Naive B cell (primary cell): ENCODE measurements around the gene PTPN1. TPM values are rescaled to one million over a fixed set of nuclear protein-coding genes. Genes with fewer than 3 reads are reported as not detected.
"Not testable (repeated sequence)": the region's sequence is repeated elsewhere in the genome, so short reads cannot be mapped to it uniquely, and the experiment has no call there.

Source experiments
- ATAC-seq, 2 donors: fragments of 150-1000 bp; cut with Tn5 transposase; 2 replicates each; pipeline ENCODE4 v1.10.0; 2021; ENCODE audit warnings: low read depth in 2 of 2, mild to moderate bottlenecking in 2 of 2, moderate library complexity in 2 of 2
- DNase-seq: peaks from one replicate; pipeline ENCODE4 v3.0.0; 2022
- H3K27ac Mint-ChIP-seq, 6 donors: one replicate each; pipeline ENCODE4 v1.8.0; 2020 to 2022; ENCODE audit warnings: mild to moderate bottlenecking in 6 of 6, mixed read lengths in 6 of 6, moderate library complexity in 5 of 6, inconsistent platforms in 2 of 6
- H3K27me3 Mint-ChIP-seq, 3 donors: one replicate each; pipeline ENCODE4 v1.8.0; 2021 to 2022; ENCODE audit warnings: mixed read lengths in 3 of 3, mild to moderate bottlenecking in 1 of 3
- H3K36me3 Mint-ChIP-seq, 2 donors: one replicate each; pipeline ENCODE4 v1.8.0; 2020 to 2022; ENCODE audit warnings: mixed read lengths in 2 of 2, inconsistent platforms in 1 of 2, mild to moderate bottlenecking in 1 of 2
- H3K4me1 Mint-ChIP-seq, 3 donors: one replicate each; pipeline ENCODE4 v1.8.0; 2020 to 2022; ENCODE audit warnings: mixed read lengths in 3 of 3, inconsistent platforms in 1 of 3, mild to moderate bottlenecking in 1 of 3, moderate library complexity in 1 of 3
- H3K4me3 Mint-ChIP-seq, 8 donors: one replicate each; pipeline ENCODE4 v1.8.0; 2020 to 2022; ENCODE audit warnings: mild to moderate bottlenecking in 8 of 8, mixed read lengths in 8 of 8, moderate library complexity in 8 of 8, inconsistent platforms in 2 of 8
- H3K9me3 Mint-ChIP-seq, 7 donors: one replicate each; pipeline ENCODE4 v1.8.0; 2020 to 2022; ENCODE audit warnings: mixed read lengths in 7 of 7, mild to moderate bottlenecking in 5 of 7, inconsistent platforms in 2 of 7, moderate library complexity in 1 of 7
- polyA plus RNA-seq, 6 donors: library from polyadenylated mRNA; unstranded; fragments of 300-500 nt; fragmentation: Illumina TruSeq; gene quantifications; one replicate each; pipeline ENCODE4 v1.2.3, GENCODE V29; 2021; ENCODE audit warnings: low read depth in 6 of 6

The PTPN1 gene
- polyA plus RNA-seq, 6 donors from 2014 or later = 14.0 to 57.1 (median 46.1) TPM

GRCh38 chr20:50607436-50607835, 97.3 kb downstream of the PTPN1 start:
- Mint-ChIP-seq H3K36me3 (no peaks in the 10 kb centered on the region), H3K27me3 (peaks cover 0 to 9% (median 7%) of the 10 kb centered on the region in 3 donors), H3K4me3 (no peak overlapping the region), H3K9me3 (no peaks in the 10 kb centered on the region), H3K4me1 (peaks cover 0 to 4% (median 3%) of the 10 kb centered on the region in 3 donors), H3K27ac (no peak overlapping the region)
- no peak for DNase-seq
- no peak for ATAC-seq

GRCh38 chr20:50607850-50608749, 97.9 kb downstream of the PTPN1 start:
- H3K4me1 Mint-ChIP-seq = peaks cover 0 to under 1% (median under 1%) of the 10 kb centered on the region in 3 donors
- H3K36me3 Mint-ChIP-seq = no peaks in the 10 kb centered on the region
- DNase-seq = no peak
- H3K9me3 Mint-ChIP-seq = no peaks in the 10 kb centered on the region
- ATAC-seq = no peak
- peaks cover 0 to 7% (median 6%) of the 10 kb centered on the region in 3 donors for H3K27me3 Mint-ChIP-seq
- H3K4me3 Mint-ChIP-seq = no peak overlapping the region
- peak overlapping the region in 1 of 6 donors; percentile 59 for H3K27ac Mint-ChIP-seq

GRCh38 chr20:50608750-50609104, 98.5 kb downstream of the PTPN1 start:
- Mint-ChIP-seq H3K9me3 (no peaks in the 10 kb centered on the region), H3K4me3 (no peak overlapping the region), H3K36me3 (no peaks in the 10 kb centered on the region), H3K27ac (peak overlapping the region in 1 of 6 donors; percentile 59), H3K27me3 (peaks cover 0 to 7% (median 5%) of the 10 kb centered on the region in 3 donors), H3K4me1 (no peaks in the 10 kb centered on the region)
- no peak for DNase-seq
- no peak for ATAC-seq

GRCh38 chr20:50609438-50609989, 99.3 kb downstream of the PTPN1 start:
- Mint-ChIP-seq H3K27me3 (peaks cover 0 to 7% (median 5%) of the 10 kb centered on the region in 3 donors), H3K4me1 (no peaks in the 10 kb centered on the region), H3K36me3 (no peaks in the 10 kb centered on the region), H3K27ac (no peak overlapping the region), H3K9me3 (no peaks in the 10 kb centered on the region), H3K4me3 (no peak overlapping the region)
- ATAC-seq (no peak), DNase-seq (no peak)

GRCh38 chr20:50610212-50610718, 100.1 kb downstream of the PTPN1 start:
- ATAC-seq = no peak
- Mint-ChIP-seq H3K4me1 (no peaks in the 10 kb centered on the region), H3K4me3 (peak overlapping the region in 1 of 8 donors; percentile 32), H3K27ac (peak overlapping the region in 1 of 6 donors; percentile 88), H3K36me3 (no peaks in the 10 kb centered on the region), H3K9me3 (no peaks in the 10 kb centered on the region), H3K27me3 (peaks cover 0 to 7% (median 5%) of the 10 kb centered on the region in 3 donors)
- DNase-seq = no peak

- Mint-ChIP-seq H3K36me3 (no peaks in the 10 kb centered on the region), H3K4me1 (no peaks in the 10 kb centered on the region), H3K4me3 (no peak overlapping the region), H3K27me3 (peaks cover 0 to 5% (median 4%) of the 10 kb centered on the region in 3 donors), H3K27ac (peak overlapping the region in 1 of 6 donors; percentile 65), H3K9me3 (no peaks in the 10 kb centered on the region)
- DNase-seq = no peak
- ATAC-seq = no peak
Observed at GRCh38 chr20:50611128-50611810, 101.1 kb downstream of the PTPN1 start.

GRCh38 chr20:50613438-50614169, 103.4 kb downstream of the PTPN1 start:
- ATAC-seq = no peak
- Mint-ChIP-seq H3K4me1 (no peaks in the 10 kb centered on the region), H3K36me3 (no peaks in the 10 kb centered on the region), H3K27me3 (peaks cover 0 to 5% (median 0%) of the 10 kb centered on the region in 3 donors), H3K9me3 (no peaks in the 10 kb centered on the region), H3K27ac (peak overlapping the region in 2 of 6 donors; percentile 16 to 48), H3K4me3 (peak overlapping the region in 1 of 8 donors; percentile 15)
- DNase-seq = no peak

- Mint-ChIP-seq H3K27me3 (peaks cover 0 to 5% (median 0%) of the 10 kb centered on the region in 3 donors), H3K9me3 (peaks cover 0 to 3% (median 0%) of the 10 kb centered on the region in 7 donors), H3K27ac (no peak overlapping the region), H3K4me3 (no peak overlapping the region), H3K4me1 (no peaks in the 10 kb centered on the region), H3K36me3 (no peaks in the 10 kb centered on the region)
- DNase-seq (no peak), ATAC-seq (no peak)
Observed at GRCh38 chr20:50615407-50615806, 105.2 kb downstream of the PTPN1 start.

GRCh38 chr20:50617022-50617421, 106.8 kb downstream of the PTPN1 start:
- Mint-ChIP-seq H3K4me1 (no peaks in the 10 kb centered on the region), H3K4me3 (no peak overlapping the region), H3K27me3 (peaks cover 0 to 5% (median 0%) of the 10 kb centered on the region in 3 donors), H3K27ac (peak overlapping the region in 1 of 6 donors; percentile 65), H3K9me3 (peaks cover 0 to 14% (median 8%) of the 10 kb centered on the region in 7 donors), H3K36me3 (no peaks in the 10 kb centered on the region)
- ATAC-seq (no peak), DNase-seq (no peak)

- Mint-ChIP-seq H3K36me3 (no peaks in the 10 kb centered on the region), H3K4me1 (no peaks in the 10 kb centered on the region)
Observed at GRCh38 chr20:50618537-50618936, 108.4 kb downstream of the PTPN1 start.

GRCh38 chr20:50620459-50620858, 110.3 kb downstream of the PTPN1 start:
- H3K27ac Mint-ChIP-seq, H3K4me3 Mint-ChIP-seq, H3K36me3 Mint-ChIP-seq, H3K4me1 Mint-ChIP-seq, H3K27me3 Mint-ChIP-seq, ATAC-seq, DNase-seq: not testable (repeated sequence)
- H3K9me3 Mint-ChIP-seq = peaks cover 0 to 14% (median 8%) of the 10 kb centered on the region in 7 donors

More at GRCh38 chr20:50618537-50618936, 108.4 kb downstream of the PTPN1 start:
- DNase-seq (no peak), ATAC-seq (no peak)
- Mint-ChIP-seq H3K27ac (no peak overlapping the region), H3K27me3 (no peaks in the 10 kb centered on the region), H3K4me3 (no peak overlapping the region), H3K9me3 (peaks cover 0 to 14% (median 8%) of the 10 kb centered on the region in 7 donors)

GRCh38 chr20:50621068-50621665, 111.0 kb downstream of the PTPN1 start:
- no peaks in the 10 kb centered on the region for H3K4me1 Mint-ChIP-seq
- DNase-seq = no peak
- no peaks in the 10 kb centered on the region for H3K36me3 Mint-ChIP-seq
- ATAC-seq = no peak
- H3K9me3 Mint-ChIP-seq = peaks cover 0 to 14% (median 8%) of the 10 kb centered on the region in 7 donors
- no peak overlapping the region for H3K27ac Mint-ChIP-seq
- H3K27me3 Mint-ChIP-seq = no peaks in the 10 kb centered on the region
- no peak overlapping the region for H3K4me3 Mint-ChIP-seq
